HPDE6-E6E7 (cell line): ENCODE data around the gene PAPLN.

Experiments used
- DNase-seq: peaks from one replicate; pipeline ENCODE4 v3.0.0; 2011; ENCODE audit warnings: missing footprints; ENCODE audit errors: extremely low spot score

The PAPLN gene

GRCh38 chr14:73245480-73246325, 8.4 kb downstream of the PAPLN start:
- peak; percentile 74 for DNase-seq

GRCh38 chr14:73246387-73247150, 9.3 kb downstream of the PAPLN start:
- no peak for DNase-seq

GRCh38 chr14:73248108-73248868, 11.0 kb downstream of the PAPLN start:
- no peak for DNase-seq

GRCh38 chr14:73249108-73249507, 11.8 kb downstream of the PAPLN start:
- DNase-seq: no peak

- DNase-seq: no peak
Measured at GRCh38 chr14:73249564-73250316, 12.4 kb downstream of the PAPLN start.

- no peak for DNase-seq
Measured at GRCh38 chr14:73250317-73250713, 13.0 kb downstream of the PAPLN start.

GRCh38 chr14:73250781-73251500, 13.6 kb downstream of the PAPLN start:
- no peak for DNase-seq

- DNase-seq: no peak
Measured at GRCh38 chr14:73251516-73252215, 14.4 kb downstream of the PAPLN start.

- no peak for DNase-seq
Measured at GRCh38 chr14:73252491-73253322, 15.4 kb downstream of the PAPLN start.

- DNase-seq: no peak
Measured at GRCh38 chr14:73253323-73253610, 16.0 kb downstream of the PAPLN start.

GRCh38 chr14:73253721-73254120, 16.4 kb downstream of the PAPLN start:
- DNase-seq: no peak

- DNase-seq: no peak
Measured at GRCh38 chr14:73254247-73255004, 17.1 kb downstream of the PAPLN start.

GRCh38 chr14:73255005-73255400, 17.7 kb downstream of the PAPLN start:
- DNase-seq: no peak

GRCh38 chr14:73255693-73256225, 18.5 kb downstream of the PAPLN start:
- no peak for DNase-seq

- no peak for DNase-seq
Measured at GRCh38 chr14:73258076-73258475, 20.8 kb downstream of the PAPLN start.

- no peak for DNase-seq
Measured at GRCh38 chr14:73258845-73259611, 21.7 kb downstream of the PAPLN start.

- DNase-seq: no peak
Measured at GRCh38 chr14:73259837-73260236, 22.5 kb downstream of the PAPLN start.

- DNase-seq: no peak
Measured at GRCh38 chr14:73260574-73260973, 23.3 kb downstream of the PAPLN start.
